ENCODE results near the gene RPS6KA5. TPM values are rescaled to one million over a fixed set of nuclear protein-coding genes. Genes with fewer than 3 reads are reported as not detected.
"Not testable (repeated sequence)": the region's sequence is repeated elsewhere in the genome, so short reads cannot be mapped to it uniquely, and the experiment has no call there.

Gene RPS6KA5
- total RNA-seq, 1 experiment from 2014 or later: 2.6 TPM

- Histone ChIP-seq H3K4me3 (ENCODE audit: low read depth in 2 of 2, low read length in 2 of 2) (no peak overlapping the region), H3K27ac (ENCODE audit: low read length) (no peak overlapping the region), H3K9me3 (ENCODE audit: control insufficient read depth, insufficient read depth, low read depth, low read length) (no peaks in the 10 kb centered on the region), H3K36me3 (ENCODE audit: control insufficient read depth, insufficient read depth, low read length) (no peaks in the 10 kb centered on the region), H3K27me3 (ENCODE audit: control insufficient read depth, insufficient read depth, low read length) (no peaks in the 10 kb centered on the region), H3K4me1 (ENCODE audit: control insufficient read depth, insufficient read depth, low read length) (no peaks in the 10 kb centered on the region)
- ChIA-PET CTCF (interaction anchor here (0.5 kb wide), 1 partner anchor 136 kb away, joined by 6 read pairs; no protein-coding TSS in a partner anchor), POLR2A (no interaction called here)
- ATAC-seq (no peak), DNase-seq (ENCODE audit: low read depth, low spot score) (no peak)
- in situ Hi-C loops (cut with HindIII; ENCODE audit: low pct_unique_long_range_greater_than_20kb, low sequenced_read_pairs) (no loop called here), intact Hi-C loops (cut with micrococcal nuclease; ENCODE audit: unreplicated experiment) (no loop called here)
- BruUV-seq (replicated peaks): no TSS peak
- TF ChIP-seq POLR2AphosphoS5 (IDR thresholded peaks at IDR 0.05; ENCODE audit: low read depth, low read length) (no peak), REST (IDR thresholded peaks at IDR 0.05; ENCODE audit: insufficient read depth in 1 of 2, low read depth in 2 of 2, low read length in 1 of 2) (no peak), CTCF (IDR thresholded peaks at IDR 0.05) (no peak), TCF7L2 (IDR thresholded peaks at IDR 0.05; ENCODE audit: low read depth, low read length) (no peak), SIN3A (IDR thresholded peaks at IDR 0.05; ENCODE audit: borderline replicate concordance, insufficient read depth, low read depth, low read length) (no peak)
Observed at GRCh38 chr14:91036741-91037469, 23.5 kb downstream of the RPS6KA5 start.

GRCh38 chr14:91035855-91036254 is 24.6 kb downstream of the RPS6KA5 start:
- DNase-seq (ENCODE audit: low read depth, low spot score) (no peak), ATAC-seq (no peak)
- Histone ChIP-seq H3K27ac (ENCODE audit: low read length) (no peak overlapping the region), H3K4me3 (ENCODE audit: low read depth in 2 of 2, low read length in 2 of 2) (no peak overlapping the region), H3K9me3 (ENCODE audit: control insufficient read depth, insufficient read depth, low read depth, low read length) (no peaks in the 10 kb centered on the region), H3K27me3 (ENCODE audit: control insufficient read depth, insufficient read depth, low read length) (no peaks in the 10 kb centered on the region), H3K36me3 (ENCODE audit: control insufficient read depth, insufficient read depth, low read length) (no peaks in the 10 kb centered on the region), H3K4me1 (ENCODE audit: control insufficient read depth, insufficient read depth, low read length) (no peaks in the 10 kb centered on the region)
- no TSS peak for BruUV-seq (replicated peaks)
- in situ Hi-C loops (cut with HindIII; ENCODE audit: low pct_unique_long_range_greater_than_20kb, low sequenced_read_pairs) (no loop called here), intact Hi-C loops (cut with micrococcal nuclease; ENCODE audit: unreplicated experiment) (no loop called here)
- TF ChIP-seq SIN3A (IDR thresholded peaks at IDR 0.05; ENCODE audit: borderline replicate concordance, insufficient read depth, low read depth, low read length) (no peak), CTCF (IDR thresholded peaks at IDR 0.05) (no peak), TCF7L2 (IDR thresholded peaks at IDR 0.05; ENCODE audit: low read depth, low read length) (no peak), POLR2AphosphoS5 (IDR thresholded peaks at IDR 0.05; ENCODE audit: low read depth, low read length) (no peak), REST (IDR thresholded peaks at IDR 0.05; ENCODE audit: insufficient read depth in 1 of 2, low read depth in 2 of 2, low read length in 1 of 2) (no peak)
- POLR2A ChIA-PET: interaction anchor here (0.5 kb wide), 1 partner anchor 8 kb away, joined by 3 read pairs; no protein-coding TSS in a partner anchor
- CTCF ChIA-PET: interaction anchor here (0.6 kb wide), 1 partner anchor 31 kb away, joined by 3 read pairs; no protein-coding TSS in a partner anchor

- H3K4me3 ChIP-seq (ENCODE audit: low read depth in 2 of 2, low read length in 2 of 2); BruUV-seq (replicated peaks); ATAC-seq; intact Hi-C loops (cut with micrococcal nuclease; ENCODE audit: unreplicated experiment); in situ Hi-C loops (cut with HindIII; ENCODE audit: low pct_unique_long_range_greater_than_20kb, low sequenced_read_pairs); DNase-seq (ENCODE audit: low read depth, low spot score); H3K27ac ChIP-seq (ENCODE audit: low read length); H3K9me3 ChIP-seq (ENCODE audit: control insufficient read depth, insufficient read depth, low read depth, low read length); POLR2A ChIA-PET; H3K4me1 ChIP-seq (ENCODE audit: control insufficient read depth, insufficient read depth, low read length); H3K27me3 ChIP-seq (ENCODE audit: control insufficient read depth, insufficient read depth, low read length); H3K36me3 ChIP-seq (ENCODE audit: control insufficient read depth, insufficient read depth, low read length): not testable (repeated sequence)
- CTCF ChIA-PET: interaction anchor here (0.7 kb wide), 1 partner anchor 138 kb away, joined by 5 read pairs; no protein-coding TSS in a partner anchor
Observed at GRCh38 chr14:91034379-91034778, 26.1 kb downstream of the RPS6KA5 start.
